Ectodermal cell (in vitro differentiated cells): ENCODE results near the gene FRS3.
"Not testable (repeated sequence)": the region's sequence is repeated elsewhere in the genome, so short reads cannot be mapped to it uniquely, and the experiment has no call there.

Source experiments
- H3K27ac ChIP-seq: 2 replicates; pipeline ENCODE4 v1.7.0; 2013; ENCODE audit warnings: mild to moderate bottlenecking, low read depth, low read length; ENCODE audit not compliant: insufficient read depth, poor library complexity, severe bottlenecking
- H3K27me3 ChIP-seq: 2 replicates; pipeline ENCODE4 v1.7.0; 2013; ENCODE audit warnings: mild to moderate bottlenecking, low read length; ENCODE audit not compliant: insufficient read depth, control insufficient read depth, poor library complexity, severe bottlenecking
- H3K36me3 ChIP-seq: one replicate; pipeline ENCODE4 v1.7.0; 2013; ENCODE audit warnings: low read length; ENCODE audit not compliant: control insufficient read depth, insufficient read depth
- H3K4me1 ChIP-seq: one replicate; pipeline ENCODE4 v1.7.0; 2013; ENCODE audit warnings: low read length; ENCODE audit not compliant: control insufficient read depth, insufficient read depth
- H3K4me3 ChIP-seq: 2 replicates; pipeline ENCODE4 v1.7.0; 2013; ENCODE audit warnings: low read depth, low read length, control low read depth; ENCODE audit not compliant: insufficient read depth
- H3K9me3 ChIP-seq: 2 replicates; pipeline ENCODE4 v1.7.0; 2013; ENCODE audit warnings: mild to moderate bottlenecking, low read length, moderate library complexity; ENCODE audit not compliant: control insufficient read depth
- WGBS, 2 experiments: methylation state at CpG; one replicate each; pipeline ENCODE4 v1.1.7; 2013; ENCODE audit warnings: missing lambda C conversion rate in 2 of 2; 5-methylcytosine and 5-hydroxymethylcytosine counted together

The FRS3 gene

DNA sequence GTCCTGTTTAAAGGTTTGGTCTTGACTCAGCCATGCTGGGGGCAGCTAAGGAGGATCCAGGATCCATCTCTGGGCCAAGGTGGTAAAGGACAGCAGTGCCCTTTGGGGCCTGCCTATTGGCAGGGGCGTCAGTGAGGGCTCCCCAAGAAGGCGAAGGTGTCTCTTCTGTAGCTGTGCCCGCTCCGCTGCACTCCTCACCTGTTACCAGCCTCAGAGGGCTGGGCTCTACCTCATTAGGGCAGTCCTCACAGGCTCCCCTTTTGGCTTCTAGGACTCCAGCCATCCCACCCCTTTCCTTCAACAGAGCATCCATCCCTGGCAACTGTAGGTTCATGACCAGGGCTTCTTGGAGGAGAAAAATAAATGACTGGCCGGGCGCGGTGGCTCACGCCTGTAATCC, 10.3 kb downstream of the FRS3 start:
- Histone ChIP-seq H3K9me3 (no peaks in the 10 kb centered on the region), H3K4me3 (no peak overlapping the region), H3K36me3 (peaks cover 8% of the 10 kb centered on the region), H3K27ac (no peak overlapping the region), H3K4me1 (no peaks in the 10 kb centered on the region), H3K27me3 (no peaks in the 10 kb centered on the region)
- WGBS, 2 experiments: 90 to 95% methylated on average over 8 of the region's 8 CpGs

DNA sequence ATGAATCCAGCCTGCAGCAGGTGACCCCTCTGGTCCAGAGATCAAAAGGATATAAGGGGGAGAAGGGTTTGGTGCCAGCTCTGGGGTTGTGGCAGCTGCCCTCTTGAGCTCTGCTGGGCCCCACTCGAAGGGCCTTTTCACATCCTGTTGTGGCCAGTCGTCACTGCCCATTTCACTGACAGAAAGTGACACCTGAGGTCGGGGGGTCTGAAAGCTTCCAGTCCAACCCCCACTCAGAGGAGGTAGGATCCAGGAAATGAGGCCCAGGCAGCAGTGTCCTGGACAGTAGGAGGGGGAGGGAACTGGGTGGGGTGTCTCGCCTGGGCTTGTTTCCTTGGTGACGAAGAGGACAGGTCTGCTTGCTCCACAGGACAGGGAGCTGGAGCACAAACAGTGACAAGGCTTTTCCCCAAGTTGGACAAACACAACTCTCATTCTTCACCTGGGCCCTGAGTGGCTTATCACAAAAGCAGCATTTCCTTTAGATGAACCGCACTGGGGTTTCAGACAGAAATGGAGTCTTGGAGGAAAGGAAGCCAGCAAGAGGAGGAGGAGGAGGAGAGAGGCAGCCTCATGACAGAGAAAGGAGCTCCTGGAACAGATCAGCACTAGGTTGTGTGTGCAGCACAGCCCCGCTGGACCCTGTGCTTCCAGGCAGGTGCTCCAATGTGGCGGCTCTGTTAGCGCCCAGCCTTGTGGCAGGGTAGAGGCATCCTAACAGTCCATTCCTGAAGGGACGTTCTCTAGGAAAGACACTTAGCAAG, 11.0 kb downstream of the FRS3 start:
- H3K4me3 ChIP-seq: no peak overlapping the region
- H3K9me3 ChIP-seq: no peaks in the 10 kb centered on the region
- H3K27me3 ChIP-seq: no peaks in the 10 kb centered on the region
- no peaks in the 10 kb centered on the region for H3K4me1 ChIP-seq
- WGBS, 2 experiments: 87 to 89% methylated on average over 10 of the region's 10 CpGs
- no peak overlapping the region for H3K27ac ChIP-seq
- peaks cover 8% of the 10 kb centered on the region for H3K36me3 ChIP-seq

DNA sequence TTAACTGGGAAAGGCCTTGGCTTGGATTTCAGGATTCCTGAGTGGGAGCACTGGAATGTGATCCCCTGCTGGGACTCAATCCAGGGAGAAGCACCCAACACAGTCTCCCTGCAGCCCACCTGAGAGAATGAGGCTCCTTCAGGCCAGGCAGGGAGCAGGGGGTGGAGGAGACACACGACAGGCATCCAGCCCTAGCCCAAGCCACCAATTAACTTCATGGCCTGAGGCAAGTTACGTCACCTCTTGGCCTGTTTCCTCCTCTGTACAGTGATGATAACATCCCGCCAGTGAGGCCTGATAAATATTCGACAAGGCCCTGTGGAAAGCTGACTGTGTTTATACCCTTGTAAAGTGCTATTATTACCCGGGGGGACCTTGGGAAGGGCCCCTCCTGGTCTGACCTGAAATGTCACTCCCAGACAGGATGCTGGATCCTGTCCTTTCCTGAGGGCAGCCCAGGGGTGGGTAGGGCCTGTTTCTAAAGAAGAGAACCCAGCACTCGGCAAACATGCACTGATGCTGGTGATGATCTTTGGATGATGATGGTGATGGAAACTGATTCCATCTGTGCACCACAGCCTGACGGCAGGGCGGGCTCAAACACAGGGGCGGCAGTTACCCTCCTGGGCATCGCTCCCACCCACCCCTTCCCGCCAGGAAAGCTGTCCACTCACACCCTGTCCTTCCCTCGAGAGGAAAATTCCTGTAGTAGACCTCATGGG, 12.4 kb downstream of the FRS3 start:
- no peak overlapping the region for H3K27ac ChIP-seq
- H3K27me3 ChIP-seq: no peaks in the 10 kb centered on the region
- no peaks in the 10 kb centered on the region for H3K9me3 ChIP-seq
- H3K4me1 ChIP-seq: no peaks in the 10 kb centered on the region
- no peak overlapping the region for H3K4me3 ChIP-seq
- 86% methylated on average over 12 of the region's 12 CpGs for WGBS, 2 experiments
- peaks cover 3% of the 10 kb centered on the region for H3K36me3 ChIP-seq

DNA sequence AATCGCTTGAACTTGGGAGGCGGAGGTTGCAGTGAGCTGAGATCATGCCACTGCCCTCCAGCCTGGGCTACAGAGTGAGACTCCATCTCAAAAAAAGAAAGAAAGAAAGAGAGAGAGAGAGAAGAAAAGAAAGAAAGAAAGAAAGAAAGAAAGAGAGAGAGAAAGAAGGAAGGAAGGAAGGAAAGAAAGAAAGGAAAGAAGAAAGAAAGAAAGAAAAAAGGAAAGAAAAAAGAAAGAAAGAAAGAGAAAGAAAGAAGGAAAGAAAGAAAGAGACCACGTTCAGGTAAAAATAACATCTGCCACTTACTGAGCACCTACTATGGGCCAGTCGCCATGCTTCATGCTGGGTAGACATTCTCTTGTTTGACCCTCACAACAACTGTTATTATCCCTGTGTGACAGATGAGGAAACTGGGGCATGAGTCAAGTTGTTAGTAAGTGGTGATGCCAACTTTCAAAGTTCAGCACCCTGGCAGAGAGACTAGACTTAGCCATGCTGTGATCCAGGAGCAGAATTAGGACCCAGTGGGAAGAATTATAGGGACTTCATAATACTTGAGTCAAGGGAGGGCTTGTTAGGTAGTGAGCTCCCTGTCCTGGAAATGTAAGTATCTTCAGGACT, 13.5 kb downstream of the FRS3 start:
- H3K27me3 ChIP-seq, H3K27ac ChIP-seq, H3K9me3 ChIP-seq, H3K36me3 ChIP-seq, H3K4me3 ChIP-seq, H3K4me1 ChIP-seq: not testable (repeated sequence)
- WGBS, 2 experiments: 93 to 94% methylated on average over 4 of the region's 4 CpGs

DNA sequence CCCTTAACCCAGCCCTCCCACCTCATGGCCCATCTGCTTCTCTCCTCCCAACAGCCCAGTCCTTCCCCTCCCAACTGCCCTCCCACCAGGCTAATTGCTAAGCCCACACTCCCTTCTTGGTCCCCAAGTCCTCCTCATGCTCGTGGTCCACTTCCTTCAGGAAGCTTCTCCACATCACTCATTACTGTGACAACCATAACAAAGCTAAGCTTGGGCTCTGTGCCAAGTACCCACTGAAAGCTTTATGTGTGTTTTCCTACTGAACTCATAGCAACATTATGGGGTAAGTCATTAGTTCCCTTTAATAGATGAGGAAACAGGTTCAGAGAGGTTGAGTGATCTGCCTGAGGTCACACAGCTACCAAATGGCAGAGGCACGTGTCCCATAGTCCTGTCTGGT, 16.2 kb downstream of the FRS3 start:
- WGBS, 2 experiments: 77 to 84% methylated on average over 2 of the region's 2 CpGs
- Histone ChIP-seq H3K4me1 (no peaks in the 10 kb centered on the region), H3K9me3 (no peaks in the 10 kb centered on the region), H3K27me3 (no peaks in the 10 kb centered on the region), H3K4me3 (no peak overlapping the region), H3K36me3 (no peaks in the 10 kb centered on the region), H3K27ac (no peak overlapping the region)

DNA sequence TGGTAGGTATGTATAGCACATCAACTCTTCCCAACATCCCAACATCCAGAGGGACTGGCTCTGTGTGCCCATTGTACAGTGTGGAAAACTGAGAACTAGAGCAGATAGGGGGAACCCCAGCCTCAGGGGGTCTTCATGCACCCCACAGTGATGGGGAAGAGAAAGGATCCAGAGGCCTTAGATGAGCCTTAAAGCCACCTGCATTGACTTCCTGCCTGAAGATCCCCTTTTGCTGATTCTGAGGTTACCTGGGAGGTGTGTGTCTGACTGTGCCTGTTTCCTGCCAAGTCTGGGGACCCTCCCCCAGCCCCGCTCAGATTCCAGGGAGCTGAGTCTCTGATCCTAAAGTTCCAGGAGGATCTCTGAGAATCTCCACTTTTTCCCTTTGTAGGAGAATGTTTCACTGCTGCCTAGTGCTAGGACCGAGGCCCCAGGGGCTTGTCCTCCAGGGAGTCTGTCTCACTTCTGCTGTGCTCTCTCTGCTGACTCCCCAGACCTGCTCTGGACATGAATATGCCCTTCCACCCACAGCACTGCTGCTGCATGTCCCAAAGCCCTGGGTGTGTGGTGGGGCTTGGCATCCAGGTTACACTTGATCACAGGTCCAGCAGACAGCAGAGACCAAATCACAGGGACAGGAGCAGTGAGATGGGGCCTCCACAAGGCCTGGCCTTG, 19.7 kb downstream of the FRS3 start:
- no peak overlapping the region for H3K4me3 ChIP-seq
- no peaks in the 10 kb centered on the region for H3K27me3 ChIP-seq
- no peak overlapping the region for H3K27ac ChIP-seq
- WGBS, 2 experiments: 83 to 92% methylated on average over 2 of the region's 2 CpGs
- H3K9me3 ChIP-seq: no peaks in the 10 kb centered on the region
- no peaks in the 10 kb centered on the region for H3K4me1 ChIP-seq
- H3K36me3 ChIP-seq: no peaks in the 10 kb centered on the region

DNA sequence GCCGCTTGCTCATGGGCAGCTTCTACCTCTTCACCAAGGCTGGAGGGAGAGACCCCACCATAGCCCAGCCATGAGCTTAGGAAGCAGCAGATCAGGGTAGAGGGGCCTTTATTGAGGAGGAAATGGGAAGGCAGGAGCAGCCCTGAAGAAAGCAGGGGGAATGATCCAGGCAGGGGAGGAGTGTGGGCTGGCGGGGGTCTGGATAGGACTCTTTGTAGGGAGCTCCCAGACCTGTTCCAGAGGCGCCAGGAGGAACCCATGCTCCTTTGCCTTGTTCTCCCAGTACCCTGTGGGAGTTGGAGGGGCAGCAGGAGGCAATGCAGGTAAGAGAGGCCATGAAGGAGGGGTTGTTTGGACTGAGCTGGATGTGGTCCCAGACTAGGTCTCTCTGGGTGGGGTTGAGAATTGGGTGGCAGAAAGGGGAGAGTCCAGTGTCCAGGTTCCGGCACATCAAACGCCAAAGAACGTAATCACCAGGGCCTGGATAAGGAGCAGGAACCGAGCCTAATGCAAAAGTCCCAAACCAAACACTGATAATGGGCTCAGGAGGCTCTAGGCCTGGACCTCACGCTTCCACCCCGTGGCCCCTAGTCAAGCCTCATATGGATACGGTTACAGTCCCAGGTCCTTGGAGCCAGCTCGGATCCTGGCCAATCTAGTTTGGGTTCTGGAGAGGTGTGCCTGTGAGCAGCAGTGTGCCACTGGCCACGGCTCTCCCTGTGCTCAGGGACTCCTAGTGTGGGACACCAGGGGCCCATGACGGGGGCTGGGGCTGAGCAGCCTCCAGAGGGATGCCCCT, 20.4 kb downstream of the FRS3 start:
- H3K27ac ChIP-seq: no peak overlapping the region
- no peaks in the 10 kb centered on the region for H3K36me3 ChIP-seq
- no peaks in the 10 kb centered on the region for H3K27me3 ChIP-seq
- H3K9me3 ChIP-seq: no peaks in the 10 kb centered on the region
- H3K4me3 ChIP-seq: no peak overlapping the region
- WGBS, 2 experiments: 94% methylated on average over 13 of the region's 13 CpGs
- no peaks in the 10 kb centered on the region for H3K4me1 ChIP-seq

DNA sequence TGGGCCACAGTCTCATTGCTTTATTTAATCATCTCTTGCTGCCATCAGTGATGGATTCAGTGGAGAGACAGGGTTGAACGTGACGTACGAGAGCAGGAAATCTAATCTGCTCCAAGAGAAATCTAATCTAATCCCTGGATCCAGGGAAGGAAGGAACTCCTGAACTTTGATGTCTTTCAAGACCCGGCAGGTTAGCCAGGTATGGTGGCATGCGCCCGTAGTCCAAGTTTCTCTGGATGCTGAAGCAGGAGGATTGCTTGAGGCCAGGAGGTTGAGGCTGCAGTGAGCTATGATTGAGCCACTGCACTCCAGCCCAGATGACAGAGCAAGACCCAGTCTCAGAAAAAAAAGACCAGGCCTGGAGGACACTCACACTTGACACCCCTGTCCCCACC, 21.1 kb downstream of the FRS3 start:
- no peaks in the 10 kb centered on the region for H3K9me3 ChIP-seq
- 95 to 96% methylated on average over 6 of the region's 6 CpGs for WGBS, 2 experiments
- no peaks in the 10 kb centered on the region for H3K36me3 ChIP-seq
- no peak overlapping the region for H3K4me3 ChIP-seq
- H3K4me1 ChIP-seq: no peaks in the 10 kb centered on the region
- H3K27ac ChIP-seq: no peak overlapping the region
- H3K27me3 ChIP-seq: no peaks in the 10 kb centered on the region

DNA sequence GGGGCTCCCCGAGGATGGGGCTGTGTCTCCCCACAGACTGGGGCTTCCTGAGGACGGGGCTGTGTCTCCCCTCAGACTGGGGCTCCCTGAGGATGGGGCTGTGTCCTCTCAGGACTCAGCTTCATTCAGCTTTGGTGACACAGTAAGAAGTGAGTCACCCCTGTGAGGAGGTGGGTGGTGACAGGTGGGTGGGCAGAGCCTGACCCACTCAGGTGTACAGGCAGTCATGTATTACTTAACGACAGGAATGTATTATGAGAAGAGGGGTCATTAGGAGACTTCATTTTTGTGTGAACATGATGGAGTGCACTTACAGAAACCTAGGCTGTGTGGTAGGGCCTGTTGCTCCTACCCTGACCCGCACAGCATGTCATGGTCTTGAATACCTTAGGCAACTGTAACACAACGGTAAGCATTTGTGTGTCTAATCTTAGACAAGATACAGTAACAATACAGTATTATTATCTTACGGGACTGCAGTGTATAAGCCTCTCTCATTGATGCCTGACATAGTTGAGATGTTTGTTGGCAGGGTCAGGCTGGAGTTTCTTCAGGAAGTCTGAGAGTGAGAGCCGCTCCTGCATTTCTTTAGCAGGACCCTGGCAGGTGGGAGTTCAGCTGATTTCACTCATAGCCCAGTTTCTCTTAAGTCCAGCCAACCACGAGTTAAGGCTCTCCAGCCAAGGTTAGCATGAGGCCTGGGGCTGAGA, 21.6 kb downstream of the FRS3 start:
- no peaks in the 10 kb centered on the region for H3K4me1 ChIP-seq
- H3K27ac ChIP-seq: no peak overlapping the region
- H3K36me3 ChIP-seq: no peaks in the 10 kb centered on the region
- no peak overlapping the region for H3K4me3 ChIP-seq
- H3K9me3 ChIP-seq: no peaks in the 10 kb centered on the region
- H3K27me3 ChIP-seq: no peaks in the 10 kb centered on the region
- 88 to 90% methylated on average over 8 of the region's 8 CpGs for WGBS, 2 experiments
